Right lobe of liver (tissue), 6 donors: ENCODE results near the gene ACSF3. TPM values are rescaled to one million over a fixed set of nuclear protein-coding genes. Genes with fewer than 3 reads are reported as not detected.
"Not testable (repeated sequence)": the region's sequence is repeated elsewhere in the genome, so short reads cannot be mapped to it uniquely, and the experiment has no call there.

Experiments used
- ATAC-seq, 4 donors: fragments of 200-7000 bp; cut with Tn5 transposase; one replicate each; pipeline ENCODE4 v1.9.1; 2020; ENCODE audit warnings: mild to moderate bottlenecking in 4 of 4, moderate library complexity in 4 of 4
- DNase-seq, 3 donors: peaks; one replicate each; pipeline ENCODE4 v3.0.0-alpha.2; 2020
- H3K27ac ChIP-seq, 3 donors: fragments of 200-600 bp; one replicate each; pipeline ENCODE4 v1.8.0; 2022
- H3K27me3 ChIP-seq, 2 donors: fragments of 200-600 bp; one replicate each; pipeline ENCODE4 v1.8.0; 2022
- H3K36me3 ChIP-seq, 4 donors: fragments of 200-600 bp; sonication (generic) in 1 of 4; one replicate each; pipeline versions ENCODE4 v1.5.1 to v1.8.0; 2017 to 2022; ENCODE audit warnings: control low read depth in 1 of 4
- H3K4me1 ChIP-seq, 4 donors: fragments of 200-600 bp; sonication (generic) in 1 of 4; one replicate each; pipeline versions ENCODE4 v1.5.1 to v1.8.0; 2017 to 2022; ENCODE audit warnings: control low read depth in 1 of 4
- H3K4me3 ChIP-seq, 3 donors: fragments of 200-600 bp; one replicate each; pipeline ENCODE4 v1.8.0; 2022
- H3K9me3 ChIP-seq, 4 donors: fragments of 200-600 bp; sonication (generic) in 1 of 4; one replicate each; pipeline versions ENCODE4 v1.5.1 to v1.8.0; 2017 to 2022; ENCODE audit warnings: control low read depth in 1 of 4
- CTCF ChIP-seq, 4 donors: fragments of 200-600 bp in 3 of 4; fragments of 450-650 bp in 1 of 4; IDR thresholded peaks; one replicate each; pipeline versions ENCODE4 v1.5.1 to v1.8.0; 2016 to 2022; ENCODE audit warnings: antibody characterized with exemption in 4 of 4, mild to moderate bottlenecking in 2 of 4
- POLR2A ChIP-seq: fragments of 450-650 bp; IDR thresholded peaks from one replicate; pipeline ENCODE4 v1.6.1; 2017; ENCODE audit warnings: antibody characterized with exemption, mild to moderate bottlenecking
- WGBS: methylation state at CpG from one replicate; pipeline ENCODE4 v1.1.6; 2018; ENCODE audit warnings: low coverage, low lambda C conversion rate; ENCODE audit not compliant: insufficient coverage; ENCODE audit errors: missing lambda C conversion rate; 5-methylcytosine and 5-hydroxymethylcytosine counted together
- intact Hi-C, 2 donors: fragments of 100-400 bp; cut with DNase I; formaldehyde crosslinking; loops; one replicate each; pipeline versions ENCODE4 v1.11.2 to v1.14.1; 2022
- total RNA-seq, 6 experiments: library from RNA; depleted of rRNA in 2 of 6; stranded (reverse); fragments of >200 nt in 2 of 6; fragmentation: NEBNext Ultra II Directional in 3 of 6; extraction: Animal tissue kit (Norgen Biotek cat#: 25700) in 3 of 6; gene quantifications; one replicate each; pipeline versions ENCODE4 v1.1.0 to v1.2.4, GENCODE V29; 2016 to 2023
- donor health status: DM: no; HTN: yes; CAD: no.
- donor health status: DM: no; HTN: no; CAD: no.
- donor health status: DM: no; HTN: no; CAD: no.
- donor health status: DM: no; HTN: yes; CAD: no.
- donor health status: DM: no; HTN: yes; CAD: no.

The ACSF3 gene
- total RNA-seq, 6 experiments from 2014 or later = 20.2 to 33.6 (median 29.4) TPM

DNA sequence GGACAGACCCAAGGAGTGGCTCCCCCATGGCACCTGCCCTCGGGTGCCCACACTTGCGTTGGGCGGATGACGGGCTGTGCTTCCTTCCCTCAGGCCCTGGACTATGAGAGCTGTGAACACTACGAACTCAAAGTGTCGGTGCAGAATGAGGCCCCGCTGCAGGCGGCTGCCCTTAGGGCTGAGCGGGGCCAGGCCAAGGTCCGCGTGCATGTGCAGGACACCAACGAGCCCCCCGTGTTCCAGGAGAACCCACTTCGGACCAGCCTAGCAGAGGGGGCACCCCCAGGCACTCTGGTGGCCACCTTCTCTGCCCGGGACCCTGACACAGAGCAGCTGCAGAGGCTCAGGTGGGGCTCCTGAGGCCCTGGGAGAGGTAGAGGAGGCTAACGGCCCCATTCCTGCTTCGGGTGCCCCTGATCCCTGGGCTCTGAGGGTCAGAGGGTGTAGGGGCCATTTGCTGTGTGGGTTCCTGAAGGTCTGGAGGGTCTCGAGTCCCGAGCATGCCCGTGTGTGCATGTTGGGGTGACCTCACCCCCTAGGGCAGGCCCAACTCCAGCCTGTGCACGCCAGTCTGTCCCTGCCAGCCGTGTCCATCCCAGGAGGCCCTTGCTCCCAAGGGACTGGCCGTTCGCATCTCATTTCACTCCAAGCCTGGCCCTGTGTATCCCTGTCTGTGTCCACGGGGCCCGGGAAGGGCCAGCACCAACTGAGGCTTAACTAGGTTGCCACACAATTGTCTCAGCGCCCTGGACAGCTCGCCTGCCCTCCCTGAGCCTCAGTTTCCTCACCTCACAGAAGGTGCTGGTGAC lies 96.7 kb downstream of the ACSF3 start:
- Histone ChIP-seq H3K27ac (no peak overlapping the region), H3K4me3 (no peak overlapping the region), H3K27me3 (no peaks in the 10 kb centered on the region), H3K4me1 (no peaks in the 10 kb centered on the region), H3K9me3 (no peaks in the 10 kb centered on the region), H3K36me3 (no peaks in the 10 kb centered on the region)
- 36% methylated on average over 7 of the region's 28 CpGs for WGBS
- TF ChIP-seq CTCF (IDR thresholded peaks at IDR 0.05) (no peak), POLR2A (no peak)
- intact Hi-C loops = no loop called here
- DNase-seq (peak in 2 of 3 donors; percentile 18 to 52), ATAC-seq (no peak)

GRCh38 chr16:89191033-89191900 lies 97.6 kb downstream of the ACSF3 start:
- Histone ChIP-seq H3K4me1 (no peaks in the 10 kb centered on the region), H3K36me3 (no peaks in the 10 kb centered on the region), H3K4me3 (no peak overlapping the region), H3K27ac (no peak overlapping the region), H3K9me3 (no peaks in the 10 kb centered on the region), H3K27me3 (no peaks in the 10 kb centered on the region)
- intact Hi-C loops = no loop called here
- DNase-seq (peak in 2 of 3 donors; percentile 28 to 59), ATAC-seq (no peak)
- 78% methylated on average over 1 of the region's 44 CpGs for WGBS
- TF ChIP-seq POLR2A = no peak
- TF ChIP-seq CTCF (IDR thresholded peaks at IDR 0.05) = no peak

- H3K4me3 ChIP-seq = peak overlapping the region; percentile 14 to 40 (median 16)
- intact Hi-C loops = no loop called here
- no peak for ATAC-seq
- no peaks in the 10 kb centered on the region for H3K9me3 ChIP-seq
- WGBS = 0% methylated on average over 5 of the region's 19 CpGs
- no peaks in the 10 kb centered on the region for H3K27me3 ChIP-seq
- H3K36me3 ChIP-seq = no peaks in the 10 kb centered on the region
- TF ChIP-seq POLR2A = no peak
- TF ChIP-seq CTCF (IDR thresholded peaks at IDR 0.05) = no peak
- H3K27ac ChIP-seq = no peak overlapping the region
- no peaks in the 10 kb centered on the region for H3K4me1 ChIP-seq
- no peak for DNase-seq
Measured at GRCh38 chr16:89191901-89192185, 98.2 kb downstream of the ACSF3 start.

DNA sequence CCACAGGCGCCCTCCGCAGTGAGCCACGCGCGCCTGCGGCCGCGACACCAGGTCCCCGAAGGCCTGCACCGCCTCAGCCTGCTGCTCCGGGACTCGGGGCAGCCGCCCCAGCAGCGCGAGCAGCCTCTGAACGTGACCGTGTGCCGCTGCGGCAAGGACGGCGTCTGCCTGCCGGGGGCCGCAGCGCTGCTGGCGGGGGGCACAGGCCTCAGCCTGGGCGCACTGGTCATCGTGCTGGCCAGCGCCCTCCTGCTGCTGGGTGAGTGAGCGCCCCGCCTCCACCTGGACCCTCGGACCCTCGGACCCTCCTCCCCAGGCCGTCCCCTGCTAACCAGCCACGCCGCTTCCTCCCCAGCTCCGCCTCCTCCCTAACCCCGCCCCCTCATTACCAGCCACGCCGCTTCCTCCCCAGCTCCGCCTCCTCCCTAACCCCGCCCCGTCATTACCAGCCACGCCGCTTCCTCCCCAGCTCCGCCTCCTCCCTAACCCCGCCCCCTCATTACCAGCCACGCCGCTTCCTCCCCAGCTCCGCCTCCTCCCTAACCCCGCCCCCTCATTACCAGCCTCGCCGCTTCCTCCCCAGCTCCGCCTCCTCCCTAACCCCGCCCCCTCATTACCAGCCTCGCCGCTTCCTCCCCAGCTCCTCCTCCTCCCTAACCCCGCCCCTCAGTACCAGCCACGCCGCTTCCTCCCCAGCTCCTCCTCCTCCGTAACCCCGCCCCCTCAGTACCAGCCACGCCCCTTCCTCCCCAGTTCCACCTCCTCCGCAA lies 98.7 kb downstream of the ACSF3 start:
- H3K27ac ChIP-seq, H3K9me3 ChIP-seq, H3K36me3 ChIP-seq, H3K27me3 ChIP-seq, H3K4me1 ChIP-seq, intact Hi-C loops: not testable (repeated sequence)
- DNase-seq (peak; percentile 56 to 81 (median 74)), ATAC-seq (peak; percentile 25 to 73 (median 46))
- H3K4me3 ChIP-seq = peak overlapping the region; percentile 14 to 40 (median 16)
- WGBS = 11% methylated on average over 21 of the region's 63 CpGs
